MCF 10A (cell line): ENCODE measurements around the gene SMIM20. TPM values are rescaled to one million over a fixed set of nuclear protein-coding genes. Genes with fewer than 3 reads are reported as not detected.
A peak's percentile ranks its signal among the peaks of the same experiment; 100 is the strongest.

Source experiments
- BruUV-seq: library from RNA; stranded (reverse); fragments of 400-500 nt; replicated peaks from 2 replicates; lab custom pipeline; 2021; lab: Mats Ljungman, UMichigan
- CTCF ChIA-PET: fragments of 300-600 bp; sonication (Branson Sonifier 250); formaldehyde crosslinking; extraction: SDS; loops from one replicate; lab custom pipeline; 2021; ENCODE audit warnings: antibody characterized with exemption, inconsistent platforms; lab: Yijun Ruan, JAX
- POLR2A ChIA-PET: fragments of 300-600, 350-650 bp; sonication (Branson Sonifier 250); formaldehyde crosslinking; extraction: SDS; loops from one replicate; lab custom pipeline; 2020; ENCODE audit warnings: antibody characterized with exemption, inconsistent platforms; lab: Yijun Ruan, JAX
- DNase-seq: peaks from one replicate; pipeline ENCODE4 v3.0.0-alpha.2; 2018; ENCODE audit not compliant: unreplicated experiment
- H3K27ac Mint-ChIP-seq: one replicate; pipeline ENCODE4 v1.8.0; 2022; ENCODE audit warnings: mild to moderate bottlenecking, low read depth, mixed read lengths; ENCODE audit not compliant: unreplicated experiment
- H3K27me3 Mint-ChIP-seq: one replicate; pipeline ENCODE4 v1.8.0; 2022; ENCODE audit warnings: mixed read lengths; ENCODE audit not compliant: insufficient read depth, unreplicated experiment
- H3K36me3 Mint-ChIP-seq: one replicate; pipeline ENCODE4 v1.8.0; 2022; ENCODE audit warnings: mild to moderate bottlenecking, moderate library complexity, mixed read lengths; ENCODE audit not compliant: insufficient read depth, unreplicated experiment
- H3K4me1 Mint-ChIP-seq: one replicate; pipeline ENCODE4 v1.8.0; 2022; ENCODE audit warnings: mixed read lengths; ENCODE audit not compliant: insufficient read depth, unreplicated experiment
- H3K4me3 Mint-ChIP-seq: one replicate; pipeline ENCODE4 v1.8.0; 2022; ENCODE audit warnings: mild to moderate bottlenecking, moderate library complexity, mixed read lengths; ENCODE audit not compliant: unreplicated experiment
- H3K9me3 Mint-ChIP-seq: one replicate; pipeline ENCODE4 v1.8.0; 2022; ENCODE audit warnings: mixed read lengths; ENCODE audit not compliant: unreplicated experiment
- intact Hi-C: fragments of 100-400 bp; cut with micrococcal nuclease; formaldehyde crosslinking; loops from 2 replicates; pipeline ENCODE4 v1.14.1; 2022
- total RNA-seq: library from RNA; stranded (reverse); gene quantifications from 2 replicates; pipeline ENCODE4 v1.2.3, GENCODE V29; 2022
- TF ChIP-seq, protein P1 (sequence below): fragments of 200-600 bp; IDR thresholded peaks from one replicate; pipeline ENCODE4 v1.8.0; 2022; ENCODE audit warnings: antibody characterized with exemption, mild to moderate bottlenecking; ENCODE audit not compliant: unreplicated experiment

SMIM20 gene
- total RNA-seq, 1 experiment from 2014 or later, result 38.2 TPM

- no peak overlapping the region for H3K4me3 Mint-ChIP-seq
- POLR2A ChIA-PET, result interaction anchor here (0.6 kb wide), 1 partner anchor 626 kb away, joined by 3 read pairs; no protein-coding TSS in a partner anchor
Observed at GRCh38 chr4:25938366-25938765, 24.3 kb downstream of the SMIM20 start.

GRCh38 chr4:25938787-25939186 is 24.8 kb downstream of the SMIM20 start:
- no peaks in the 10 kb centered on the region for H3K9me3 Mint-ChIP-seq

More at GRCh38 chr4:25938366-25938765, 24.3 kb downstream of the SMIM20 start:
- H3K27ac Mint-ChIP-seq, result no peak overlapping the region
- H3K9me3 Mint-ChIP-seq, result no peaks in the 10 kb centered on the region
- no peaks in the 10 kb centered on the region for H3K27me3 Mint-ChIP-seq
- CTCF ChIA-PET, result interaction anchor here (0.7 to 1.6 kb wide), 2 partner anchors 50 to 51 kb away, joined by 3 to 4 read pairs; no protein-coding TSS in a partner anchor
- no TSS peak for BruUV-seq
- TF ChIP-seq, protein P1, sequence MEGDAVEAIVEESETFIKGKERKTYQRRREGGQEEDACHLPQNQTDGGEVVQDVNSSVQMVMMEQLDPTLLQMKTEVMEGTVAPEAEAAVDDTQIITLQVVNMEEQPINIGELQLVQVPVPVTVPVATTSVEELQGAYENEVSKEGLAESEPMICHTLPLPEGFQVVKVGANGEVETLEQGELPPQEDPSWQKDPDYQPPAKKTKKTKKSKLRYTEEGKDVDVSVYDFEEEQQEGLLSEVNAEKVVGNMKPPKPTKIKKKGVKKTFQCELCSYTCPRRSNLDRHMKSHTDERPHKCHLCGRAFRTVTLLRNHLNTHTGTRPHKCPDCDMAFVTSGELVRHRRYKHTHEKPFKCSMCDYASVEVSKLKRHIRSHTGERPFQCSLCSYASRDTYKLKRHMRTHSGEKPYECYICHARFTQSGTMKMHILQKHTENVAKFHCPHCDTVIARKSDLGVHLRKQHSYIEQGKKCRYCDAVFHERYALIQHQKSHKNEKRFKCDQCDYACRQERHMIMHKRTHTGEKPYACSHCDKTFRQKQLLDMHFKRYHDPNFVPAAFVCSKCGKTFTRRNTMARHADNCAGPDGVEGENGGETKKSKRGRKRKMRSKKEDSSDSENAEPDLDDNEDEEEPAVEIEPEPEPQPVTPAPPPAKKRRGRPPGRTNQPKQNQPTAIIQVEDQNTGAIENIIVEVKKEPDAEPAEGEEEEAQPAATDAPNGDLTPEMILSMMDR, result no peak
- no peaks in the 10 kb centered on the region for H3K4me1 Mint-ChIP-seq
- intact Hi-C loops, result no loop called here
- no peaks in the 10 kb centered on the region for H3K36me3 Mint-ChIP-seq
- no peak for DNase-seq

DNA sequence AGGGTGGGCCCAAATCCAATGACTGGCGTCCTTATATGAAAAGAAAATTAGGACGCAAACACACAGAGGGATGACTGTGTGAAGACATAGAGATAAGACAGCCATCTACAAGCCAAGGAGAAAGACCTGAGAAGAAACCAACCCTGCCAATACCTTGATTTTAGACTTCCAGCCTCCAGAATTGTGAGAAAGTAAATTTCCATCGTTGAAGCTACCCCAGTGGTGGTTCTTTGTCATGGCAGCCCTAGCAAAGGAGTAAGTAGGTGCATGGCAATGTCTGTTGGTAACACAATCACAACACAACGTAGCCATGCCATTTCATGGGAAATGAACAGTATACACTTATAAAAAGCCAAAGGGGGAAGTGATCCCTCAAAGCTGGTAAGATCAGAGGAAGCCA is 25.3 kb downstream of the SMIM20 start:
- H3K36me3 Mint-ChIP-seq, result no peaks in the 10 kb centered on the region
- ChIA-PET POLR2A (no interaction called here), CTCF (interaction anchor here (0.6 to 1.6 kb wide), 4 partner anchors 12 to 504 kb away, joined by 3 to 4 read pairs (median 3); no protein-coding TSS in a partner anchor)
- H3K9me3 Mint-ChIP-seq, result no peaks in the 10 kb centered on the region
- no peaks in the 10 kb centered on the region for H3K4me1 Mint-ChIP-seq
- BruUV-seq, result no TSS peak
- H3K27me3 Mint-ChIP-seq, result no peaks in the 10 kb centered on the region
- intact Hi-C loops, result no loop called here
- no peak overlapping the region for H3K27ac Mint-ChIP-seq
- no peak for DNase-seq
- TF ChIP-seq, protein P1, result no peak
- no peak overlapping the region for H3K4me3 Mint-ChIP-seq

More at GRCh38 chr4:25938787-25939186, 24.8 kb downstream of the SMIM20 start:
- Mint-ChIP-seq H3K4me3 (no peak overlapping the region), H3K27me3 (no peaks in the 10 kb centered on the region), H3K27ac (no peak overlapping the region), H3K36me3 (no peaks in the 10 kb centered on the region), H3K4me1 (no peaks in the 10 kb centered on the region)
- TF ChIP-seq, protein P1, result no peak
- intact Hi-C loops, result no loop called here
- peak; percentile 35 for DNase-seq
- ChIA-PET CTCF (interaction anchor here (0.6 to 1.6 kb wide), 3 partner anchors 49 to 505 kb away, joined by 3 to 4 read pairs (median 3); no protein-coding TSS in a partner anchor), POLR2A (no interaction called here)
- no TSS peak for BruUV-seq

DNA sequence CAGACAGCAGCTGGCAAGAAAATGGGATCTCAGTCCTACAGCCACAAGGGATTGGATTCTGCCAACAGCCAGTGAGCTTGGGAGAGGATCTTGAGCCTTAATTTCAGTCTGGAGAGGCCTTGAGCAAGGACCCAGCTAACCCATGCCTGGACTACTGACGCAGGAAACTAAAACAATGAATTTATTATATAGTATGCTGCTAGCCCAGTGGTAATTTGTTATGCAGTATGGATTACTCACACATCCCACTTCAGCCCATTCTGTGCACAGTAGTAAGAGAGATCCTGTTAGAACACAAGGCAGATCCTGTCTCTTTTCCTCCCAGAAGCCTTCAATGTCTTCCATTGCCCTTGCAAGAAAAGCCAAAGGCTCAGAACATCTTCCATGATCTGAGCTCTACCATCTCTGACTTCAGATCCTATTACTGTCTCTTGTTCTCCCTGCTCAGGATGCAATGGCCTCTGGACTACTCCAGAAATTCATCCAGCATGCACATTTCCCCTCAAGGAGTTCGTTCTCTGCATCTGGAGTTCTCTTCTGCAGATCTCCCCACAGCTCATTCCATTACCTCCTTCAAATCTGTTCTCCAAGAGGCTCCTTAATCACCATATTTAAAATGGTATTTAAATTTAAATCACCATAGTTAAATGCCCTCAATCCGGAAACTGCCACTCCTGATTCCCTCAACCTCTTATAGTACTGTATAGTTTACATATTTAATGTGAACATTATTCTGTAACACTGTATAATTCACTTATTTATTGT is 27.6 kb downstream of the SMIM20 start:
- POLR2A ChIA-PET, result no interaction called here
- H3K4me3 Mint-ChIP-seq, result no peak overlapping the region
- CTCF ChIA-PET, result interaction anchor here (0.6 to 1.9 kb wide), 2 partner anchors 11 to 135 kb away, joined by 3 to 11 read pairs; no protein-coding TSS in a partner anchor
- TF ChIP-seq, protein P1, result no peak
- no peaks in the 10 kb centered on the region for H3K4me1 Mint-ChIP-seq
- no TSS peak for BruUV-seq
- H3K27me3 Mint-ChIP-seq, result peaks cover 8% of the 10 kb centered on the region
- no peaks in the 10 kb centered on the region for H3K36me3 Mint-ChIP-seq
- DNase-seq, result no peak
- intact Hi-C loops, result no loop called here
- no peak overlapping the region for H3K27ac Mint-ChIP-seq
- H3K9me3 Mint-ChIP-seq, result no peaks in the 10 kb centered on the region
